Adrenal gland (tissue), 19 donors: ENCODE data around the gene RCN1. TPM values are rescaled to one million over a fixed set of nuclear protein-coding genes. Genes with fewer than 3 reads are reported as not detected.
A peak's percentile ranks its signal among the peaks of the same experiment; 100 is the strongest.

Experiments
- DNase-seq, 7 donors: peaks; one replicate each; pipeline ENCODE4 v3.0.0-alpha.2; 2019 to 2020
- H3K27ac ChIP-seq, 5 donors: fragments of 200-600 bp; sonication (generic) in 4 of 5; 1 replicate in 3 of 5; 2 replicates in 2 of 5; pipeline versions ENCODE4 v1.5.1 to v1.8.0; 2016 to 2020; ENCODE audit warnings: mild to moderate bottlenecking in 1 of 5
- H3K27me3 ChIP-seq: fragments of 200-600 bp; 2 replicates; pipeline ENCODE4 v1.8.0; 2021
- H3K36me3 ChIP-seq, 2 donors: fragments of 200-600 bp; replicated peaks in 1 of 2; 1 replicate in 1 of 2; 2 replicates in 1 of 2; pipeline versions ENCODE4 v1.5.1 to v1.8.0; 2018 to 2022
- H3K4me1 ChIP-seq, 2 donors: fragments of 200-600 bp; replicated peaks in 1 of 2; 1 replicate in 1 of 2; 2 replicates in 1 of 2; pipeline versions ENCODE4 v1.5.1 to v1.8.0; 2018 to 2021
- H3K4me3 ChIP-seq, 4 donors: fragments of 200-600 bp; sonication (generic) in 3 of 4; one replicate each; pipeline ENCODE4 v1.5.1; 2016 to 2018
- H3K9me3 ChIP-seq, 3 donors: fragments of 200-600 bp; sonication (generic) in 1 of 3; replicated peaks in 1 of 3; 1 replicate in 2 of 3; 2 replicates in 1 of 3; pipeline versions ENCODE4 v1.5.1 to v1.8.0; 2016 to 2021
- POLR2A ChIP-seq, 2 donors: fragments of 450-650 bp; IDR thresholded peaks; one replicate each; pipeline ENCODE4 v1.6.1; 2017; ENCODE audit warnings: antibody characterized with exemption in 2 of 2, mild to moderate bottlenecking in 2 of 2, moderate library complexity in 1 of 2
- WGBS, 4 donors: extraction: QIAGEN DNeasy Blood & Tissue Kit in 2 of 4; methylation state at CpG; one replicate each; pipeline versions ENCODE4 v1.1.5 to v1.1.7; 2013 to 2017; 5-methylcytosine and 5-hydroxymethylcytosine counted together
- intact Hi-C, 2 donors: fragments of 100-400 bp; cut with DNase I; formaldehyde crosslinking; loops; one replicate each; pipeline versions ENCODE4 v1.14.1 to v1.15.0; 2022 to 2023
- long read RNA-seq, 10 donors: library from polyadenylated mRNA in 3 of 10; unstranded in 2 of 10; stranded (forward) in 1 of 10; transcript quantifications; one replicate each; pipeline ENCODE4 v2.0.0 and lab custom pipeline, GENCODE V29; 2021 to 2026
- polyA plus RNA-seq, 3 donors: library from polyadenylated mRNA; stranded (reverse); fragments of 200-250 nt in 2 of 3; fragments of 350-450 nt in 1 of 3; fragmentation: Illumina TruSeq in 1 of 3; extraction: RNeasy Lipid Tissue Mini Kit (QIAGEN cat#74804) in 1 of 3; gene quantifications; one replicate each; pipeline ENCODE4 v1.2.3, GENCODE V29; 2013 to 2014
- total RNA-seq, 9 donors: library from RNA; depleted of rRNA in 4 of 9; stranded (reverse); fragments of >200 nt in 4 of 9; fragments of 120-200 nt in 1 of 9; fragmentation: NEBNext Ultra II Directional in 1 of 9; extraction: Animal tissue kit (Norgen Biotek cat#: 25700) in 1 of 9; gene quantifications; one replicate each; pipeline versions ENCODE4 v1.1.0 to v1.2.4, GENCODE V29; 2013 to 2023
- TF ChIP-seq, protein P1 (sequence below), 6 experiments: fragments of 450-650 bp in 4 of 6; fragments of 200-600 bp in 2 of 6; sonication (generic) in 1 of 6; IDR thresholded peaks; 1 replicate in 5 of 6; 2 replicates in 1 of 6; pipeline versions ENCODE4 v1.5.1 to v1.8.0; 2016 to 2021; ENCODE audit warnings: antibody characterized with exemption in 6 of 6, mild to moderate bottlenecking in 2 of 6, moderate library complexity in 1 of 6
- donor health status: healthy with polysubstance abuse.
- donor health status: Bipolar disorder and iron deficiency.
- donor health status: DM: yes; HTN: yes; CAD: no.
- donor health status: DM: no; HTN: no; CAD: no.
- donor health status: DM: no; HTN: no; CAD: no.
- donor health status: DM: yes; HTN: yes; CAD: no.

The RCN1 gene
- total RNA-seq (100 to 1,000 TPM in 3 of 9 donors, 10 to 100 TPM in 6; 56.1 to 141 (median 89.9) TPM), polyA plus RNA-seq (100 to 1,000 TPM in 1 of 3 donors, 10 to 100 TPM in 2; 73.8 to 142 (median 81.9) TPM)
- long read RNA-seq, donor 1, transcript RCN1-201 (6 exons, 2,572 nt): major isoform, 41 of 65 reads
- long read RNA-seq, donor 1, partial matches to known transcripts: 22 of 65 reads
- long read RNA-seq, donor 1, other reads (novel, unspliced or antisense): 0 of 65 reads
- long read RNA-seq, donor 2, transcript RCN1-201 (6 exons, 2,572 nt): major isoform, 28 of 46 reads
- long read RNA-seq, donor 2, partial matches to known transcripts: 13 of 46 reads
- long read RNA-seq, donor 2, other reads (novel, unspliced or antisense): 0 of 46 reads
- long read RNA-seq, donor 3, transcript RCN1-201 (6 exons, 2,572 nt): major isoform, 17 of 18 reads
- long read RNA-seq, donor 3, partial matches to known transcripts: 0 of 18 reads
- long read RNA-seq, donor 3, other reads (novel, unspliced or antisense): 0 of 18 reads
- long read RNA-seq, donor 4, transcript RCN1-201 (6 exons, 2,572 nt): major isoform, 54 of 57 reads
- long read RNA-seq, donor 4, partial matches to known transcripts: 0 of 57 reads
- long read RNA-seq, donor 4, other reads (novel, unspliced or antisense): 0 of 57 reads
- long read RNA-seq, donor 5, transcript RCN1-201 (6 exons, 2,572 nt): major isoform, 215 of 225 reads
- long read RNA-seq, donor 5, partial matches to known transcripts: 2 of 225 reads
- long read RNA-seq, donor 5, other reads (novel, unspliced or antisense): 5 of 225 reads
- long read RNA-seq, donor 6, transcript RCN1-201 (6 exons, 2,572 nt): major isoform, 24 of 27 reads
- long read RNA-seq, donor 6, partial matches to known transcripts: 3 of 27 reads
- long read RNA-seq, donor 6, other reads (novel, unspliced or antisense): 0 of 27 reads
- long read RNA-seq, donor 7, transcript RCN1-201 (6 exons, 2,572 nt): major isoform, 23 of 26 reads
- long read RNA-seq, donor 7, partial matches to known transcripts: 0 of 26 reads
- long read RNA-seq, donor 7, other reads (novel, unspliced or antisense): 0 of 26 reads
- long read RNA-seq, donor 8, transcript RCN1-207 (5 exons, 2,416 nt): minor isoform, 7 of 80 reads
- long read RNA-seq, donor 8, transcript RCN1-201 (6 exons, 2,572 nt): major isoform, 71 of 80 reads
- long read RNA-seq, donor 8, partial matches to known transcripts: 0 of 80 reads
- long read RNA-seq, donor 8, other reads (novel, unspliced or antisense): 0 of 80 reads
- long read RNA-seq, donor 9, transcript RCN1-201 (6 exons, 2,572 nt): major isoform, 33 of 35 reads
- long read RNA-seq, donor 9, partial matches to known transcripts: 0 of 35 reads
- long read RNA-seq, donor 9, other reads (novel, unspliced or antisense): 0 of 35 reads
- long read RNA-seq, donor 10, transcript RCN1-201 (6 exons, 2,572 nt): major isoform, 22 of 22 reads
- long read RNA-seq, donor 10, partial matches to known transcripts: 0 of 22 reads
- long read RNA-seq, donor 10, other reads (novel, unspliced or antisense): 0 of 22 reads

DNA sequence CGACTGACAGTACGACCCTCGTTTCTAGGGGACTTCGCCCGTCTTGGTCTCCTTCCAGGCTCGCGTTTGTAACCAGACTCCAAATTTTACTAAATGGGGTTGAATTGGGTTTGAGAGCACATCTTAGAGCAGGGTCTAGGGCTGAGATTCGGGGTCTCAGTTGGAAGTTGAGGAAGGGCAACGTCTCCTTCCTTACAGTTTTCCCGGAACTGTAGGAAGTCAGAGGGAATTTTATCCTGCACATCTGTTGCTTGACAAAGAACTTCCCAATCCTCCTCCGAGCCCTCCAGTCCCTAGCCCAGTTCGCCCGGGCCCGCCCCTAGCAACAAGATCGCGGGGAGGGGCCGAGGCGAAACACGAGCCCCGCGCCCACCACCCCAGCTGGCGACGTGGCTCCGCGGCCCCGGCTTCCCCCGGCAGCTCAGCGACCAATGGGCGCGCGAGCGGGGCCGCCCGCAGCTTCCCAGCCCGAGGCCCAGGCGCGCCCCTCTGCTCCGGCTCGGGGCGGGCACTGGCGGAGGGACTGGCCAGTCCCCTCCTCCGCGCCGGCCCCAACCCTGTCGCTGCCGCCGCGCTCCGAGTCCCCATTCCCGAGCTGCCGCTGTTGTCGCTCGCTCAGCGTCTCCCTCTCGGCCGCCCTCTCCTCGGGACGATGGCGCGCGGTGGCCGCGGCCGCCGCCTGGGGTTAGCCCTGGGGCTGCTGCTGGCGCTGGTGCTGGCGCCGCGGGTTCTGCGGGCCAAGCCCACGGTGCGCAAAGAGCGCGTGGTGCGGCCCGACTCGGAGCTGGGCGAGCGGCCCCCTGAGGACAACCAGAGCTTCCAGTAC is at the start of gene RCN1:
TSS of gene RCN1 (plus strand) at position 530 of the 826 bp plus-strand sequence. CDS start at position 653, 123 bp downstream.
- Histone ChIP-seq H3K9me3 (no peaks in the 10 kb centered on the region), H3K4me3 (peak within 1 kb of the TSS; percentile 27 to 90 (median 74)), H3K4me1 (peaks cover 14 to 25% of the 10 kb centered on the region in 2 donors), H3K36me3 (no peaks in the 10 kb centered on the region), H3K27ac (peak within 1 kb of the TSS; percentile 42 to 94 (median 78)), H3K27me3 (no peaks in the 10 kb centered on the region)
- peak; percentile 54 to 69 (median 62) for DNase-seq
- intact Hi-C loops: no loop called here
- 2 to 15% (median 5%) methylated on average over 19 to 73 of the region's 79 CpGs for WGBS, 4 donors
- peak; percentile 49 to 77 for TF ChIP-seq POLR2A (IDR thresholded peaks at IDR 0.05)
- TF ChIP-seq, protein P1, sequence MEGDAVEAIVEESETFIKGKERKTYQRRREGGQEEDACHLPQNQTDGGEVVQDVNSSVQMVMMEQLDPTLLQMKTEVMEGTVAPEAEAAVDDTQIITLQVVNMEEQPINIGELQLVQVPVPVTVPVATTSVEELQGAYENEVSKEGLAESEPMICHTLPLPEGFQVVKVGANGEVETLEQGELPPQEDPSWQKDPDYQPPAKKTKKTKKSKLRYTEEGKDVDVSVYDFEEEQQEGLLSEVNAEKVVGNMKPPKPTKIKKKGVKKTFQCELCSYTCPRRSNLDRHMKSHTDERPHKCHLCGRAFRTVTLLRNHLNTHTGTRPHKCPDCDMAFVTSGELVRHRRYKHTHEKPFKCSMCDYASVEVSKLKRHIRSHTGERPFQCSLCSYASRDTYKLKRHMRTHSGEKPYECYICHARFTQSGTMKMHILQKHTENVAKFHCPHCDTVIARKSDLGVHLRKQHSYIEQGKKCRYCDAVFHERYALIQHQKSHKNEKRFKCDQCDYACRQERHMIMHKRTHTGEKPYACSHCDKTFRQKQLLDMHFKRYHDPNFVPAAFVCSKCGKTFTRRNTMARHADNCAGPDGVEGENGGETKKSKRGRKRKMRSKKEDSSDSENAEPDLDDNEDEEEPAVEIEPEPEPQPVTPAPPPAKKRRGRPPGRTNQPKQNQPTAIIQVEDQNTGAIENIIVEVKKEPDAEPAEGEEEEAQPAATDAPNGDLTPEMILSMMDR (IDR thresholded peaks at IDR 0.05): no peak

DNA sequence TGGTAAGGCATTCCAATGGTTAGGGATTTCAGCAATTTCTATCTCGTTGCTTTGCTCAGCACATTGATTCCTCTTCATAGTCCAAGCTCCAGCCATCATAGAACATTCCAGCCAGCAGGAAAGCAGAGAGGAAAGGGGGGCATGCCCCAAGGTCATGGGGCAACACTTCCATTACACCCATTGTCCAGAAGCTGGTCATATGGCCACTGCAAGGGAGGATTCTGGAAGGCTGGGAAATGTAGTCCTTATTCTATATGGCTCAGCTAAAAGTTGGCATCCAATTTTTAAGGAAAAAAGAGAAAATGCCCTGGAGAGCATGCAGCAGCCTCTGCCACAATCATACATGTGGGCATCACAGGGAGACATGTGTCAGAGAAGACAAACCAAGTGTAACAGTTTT is 47.1 kb upstream of the RCN1 start:
- no peak for DNase-seq
- TF ChIP-seq, protein P1 (IDR thresholded peaks at IDR 0.05): no peak
- TF ChIP-seq POLR2A (IDR thresholded peaks at IDR 0.05): no peak
- no peak overlapping the region for H3K4me3 ChIP-seq
- peaks cover 7% of the 10 kb centered on the region for H3K27me3 ChIP-seq
- no peak overlapping the region for H3K27ac ChIP-seq
- no peaks in the 10 kb centered on the region for H3K36me3 ChIP-seq
- intact Hi-C loops: no loop called here
- H3K9me3 ChIP-seq: no peaks in the 10 kb centered on the region
- H3K4me1 ChIP-seq: no peaks in the 10 kb centered on the region
- 41 to 72% (median 66%) methylated on average over 1 of the region's 1 CpG for WGBS, 4 donors

DNA sequence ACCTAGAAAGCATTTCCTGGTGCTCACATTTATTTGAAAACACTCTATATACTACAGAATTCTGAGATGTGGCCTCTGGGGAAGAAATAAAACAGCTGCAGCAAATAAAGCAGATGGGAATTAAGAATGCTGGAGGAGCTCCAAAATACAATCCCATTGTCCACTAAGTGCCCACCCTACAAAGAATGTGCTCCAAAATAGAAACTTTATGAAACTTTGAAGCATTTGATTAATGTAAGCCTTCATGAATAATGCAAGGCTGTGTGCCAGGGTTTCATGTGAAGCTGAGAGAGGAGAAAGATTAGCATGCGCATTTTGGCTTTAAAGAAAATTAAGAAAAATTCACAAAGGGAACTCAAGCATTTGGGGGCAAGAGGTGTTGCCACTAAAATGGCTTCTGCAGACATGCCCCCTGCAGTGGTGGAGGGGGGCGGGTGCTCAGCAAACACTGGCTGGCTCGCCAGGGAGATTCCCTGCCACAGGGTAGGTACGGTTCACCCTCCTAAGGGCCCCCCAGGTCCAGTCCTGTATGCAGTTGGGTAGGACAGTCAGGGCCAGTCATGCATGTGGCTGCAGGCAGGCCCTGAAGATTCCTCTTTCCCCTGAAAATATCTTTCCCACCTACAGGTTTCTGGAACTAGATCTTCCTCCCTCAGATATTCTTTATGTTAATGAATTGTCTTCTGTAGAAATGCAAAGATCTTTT is 46.6 kb upstream of the RCN1 start:
- no peak for DNase-seq
- WGBS, 4 donors: 49 to 80% (median 68%) methylated on average over 3 to 4 of the region's 4 CpGs
- Histone ChIP-seq H3K36me3 (no peaks in the 10 kb centered on the region), H3K9me3 (no peaks in the 10 kb centered on the region), H3K4me1 (no peaks in the 10 kb centered on the region), H3K27me3 (peaks cover 7% of the 10 kb centered on the region), H3K27ac (no peak overlapping the region), H3K4me3 (no peak overlapping the region)
- TF ChIP-seq POLR2A (IDR thresholded peaks at IDR 0.05): no peak
- TF ChIP-seq, protein P1 (IDR thresholded peaks at IDR 0.05): no peak
- intact Hi-C loops: no loop called here
